Measurements from ENCODE around the gene MICAL3.

The MICAL3 gene

DNA sequence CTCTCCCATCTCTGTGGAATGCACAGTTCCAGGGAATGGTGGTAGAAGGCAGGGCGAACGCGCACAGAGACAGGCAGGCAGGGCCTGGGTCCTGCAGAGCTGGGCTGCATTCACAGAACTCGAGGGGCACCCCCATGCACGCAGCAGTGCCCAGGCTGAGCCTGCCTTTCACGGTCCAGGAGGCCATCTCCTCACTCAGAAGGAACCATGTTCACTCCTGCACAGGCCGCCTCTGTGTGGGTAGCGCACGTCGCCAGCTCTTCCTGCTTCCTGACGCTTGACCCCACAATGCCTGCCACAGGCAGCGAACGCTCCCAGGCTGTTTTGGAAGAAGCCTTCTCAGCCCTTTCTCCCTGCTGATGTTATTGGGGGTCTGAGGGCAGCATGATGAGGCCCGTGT is 151.2 kb downstream of the MICAL3 start:
- H3K23ac ChIP-seq (ENCODE audit: low read length): no peak overlapping the region
- no peak overlapping the region for H3K4ac ChIP-seq (ENCODE audit: low read depth, low read length)
- peaks cover 7% of the 10 kb centered on the region for H3K9me3 ChIP-seq (ENCODE audit: insufficient read depth, low read depth, low read length)
- no peak for DNase-seq
- H3K4me3 ChIP-seq (ENCODE audit: low read depth, low read length): no peak overlapping the region
- no peak overlapping the region for H2AK5ac ChIP-seq (ENCODE audit: low read length)
- no peak overlapping the region for H2BK5ac ChIP-seq (ENCODE audit: low read depth, low read length, poor library complexity)
- H4K8ac ChIP-seq (ENCODE audit: low read depth, low read length): no peak overlapping the region
- no peak overlapping the region for H3K27ac ChIP-seq (ENCODE audit: low read depth, low read length)
- H3K4me2 ChIP-seq (ENCODE audit: low read length): no peak overlapping the region
- H3K4me1 ChIP-seq (ENCODE audit: control insufficient read depth in 1 of 2, insufficient read depth in 2 of 2, low read length in 2 of 2): peaks cover 8 to 20% of the 10 kb centered on the region in 2 experiments
- no peak overlapping the region for H3K14ac ChIP-seq (ENCODE audit: low read length)
- peaks cover 27 to 42% of the 10 kb centered on the region in 2 experiments for H3K36me3 ChIP-seq (ENCODE audit: control insufficient read depth in 1 of 2, insufficient read depth in 2 of 2, low read length in 2 of 2)
- no peak overlapping the region for H4K91ac ChIP-seq (ENCODE audit: low read depth, low read length)
- H4K12ac ChIP-seq (ENCODE audit: low read depth, low read length): no peak overlapping the region
- no peak overlapping the region for H2AFZ ChIP-seq (ENCODE audit: insufficient read depth, low read length, poor library complexity)
- no peak overlapping the region for H2BK120ac ChIP-seq (ENCODE audit: insufficient read depth, low read length, poor library complexity)
- no peak overlapping the region for H3K9ac ChIP-seq (ENCODE audit: low read length)
- peaks cover 11% of the 10 kb centered on the region for H3K79me1 ChIP-seq (ENCODE audit: low read length)
- H2BK12ac ChIP-seq (ENCODE audit: low read length): peak overlapping the region; percentile 11
- no CpG with 5 or more reads among the region's 14 CpGs for WGBS (ENCODE audit: extremely low coverage, insufficient coverage, insufficient read length)
- no peaks in the 10 kb centered on the region for H3K27me3 ChIP-seq (ENCODE audit: insufficient read depth, low read length)
- H3K79me2 ChIP-seq (ENCODE audit: control insufficient read depth, insufficient read depth, low read length, poor library complexity): no peaks in the 10 kb centered on the region
- no peak overlapping the region for H3K18ac ChIP-seq (ENCODE audit: low read length)

DNA sequence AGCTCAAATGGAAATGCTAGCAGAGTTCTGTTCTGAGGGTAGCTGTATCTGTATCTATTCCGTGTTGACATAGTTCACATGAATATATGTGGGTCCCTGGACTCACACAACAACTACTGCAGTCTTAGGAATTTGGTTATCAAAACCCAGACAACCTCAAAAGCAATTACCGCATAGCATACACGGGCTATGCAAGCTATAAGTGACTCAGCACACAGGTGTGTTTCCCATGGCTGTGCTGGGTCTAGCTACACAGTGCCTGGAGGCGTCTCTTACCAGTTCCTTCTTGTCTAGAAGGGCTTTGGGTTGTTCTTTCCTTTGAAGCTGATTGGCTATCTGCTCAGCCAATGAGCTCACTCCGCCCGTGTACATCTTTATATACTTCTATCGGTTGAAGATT is 151.9 kb downstream of the MICAL3 start:
- H3K27me3 ChIP-seq (ENCODE audit: insufficient read depth, low read length): no peaks in the 10 kb centered on the region
- WGBS (ENCODE audit: extremely low coverage, insufficient coverage, insufficient read length): no CpG with 5 or more reads among the region's 7 CpGs
- no peak overlapping the region for H2BK12ac ChIP-seq (ENCODE audit: low read length)
- H4K91ac ChIP-seq (ENCODE audit: low read depth, low read length): no peak overlapping the region
- H4K12ac ChIP-seq (ENCODE audit: low read depth, low read length): no peak overlapping the region
- no peak overlapping the region for H3K18ac ChIP-seq (ENCODE audit: low read length)
- H3K4ac ChIP-seq (ENCODE audit: low read depth, low read length): no peak overlapping the region
- peaks cover 28 to 44% of the 10 kb centered on the region in 2 experiments for H3K36me3 ChIP-seq (ENCODE audit: control insufficient read depth in 1 of 2, insufficient read depth in 2 of 2, low read length in 2 of 2)
- H3K79me1 ChIP-seq (ENCODE audit: low read length): peaks cover 11% of the 10 kb centered on the region
- no peak overlapping the region for H2BK120ac ChIP-seq (ENCODE audit: insufficient read depth, low read length, poor library complexity)
- H3K9me3 ChIP-seq (ENCODE audit: insufficient read depth, low read depth, low read length): peaks cover 7% of the 10 kb centered on the region
- no peak overlapping the region for H3K4me2 ChIP-seq (ENCODE audit: low read length)
- H3K14ac ChIP-seq (ENCODE audit: low read length): no peak overlapping the region
- H3K9ac ChIP-seq (ENCODE audit: low read length): no peak overlapping the region
- H4K8ac ChIP-seq (ENCODE audit: low read depth, low read length): no peak overlapping the region
- H2BK5ac ChIP-seq (ENCODE audit: low read depth, low read length, poor library complexity): no peak overlapping the region
- no peaks in the 10 kb centered on the region for H3K79me2 ChIP-seq (ENCODE audit: control insufficient read depth, insufficient read depth, low read length, poor library complexity)
- no peak overlapping the region for H3K23ac ChIP-seq (ENCODE audit: low read length)
- no peak overlapping the region for H2AK5ac ChIP-seq (ENCODE audit: low read length)
- DNase-seq: peak; percentile 96 to 97
- H3K4me3 ChIP-seq (ENCODE audit: low read depth, low read length): no peak overlapping the region
- no peak overlapping the region for H3K27ac ChIP-seq (ENCODE audit: low read depth, low read length)
- H2AFZ ChIP-seq (ENCODE audit: insufficient read depth, low read length, poor library complexity): no peak overlapping the region
- H3K4me1 ChIP-seq (ENCODE audit: control insufficient read depth in 1 of 2, insufficient read depth in 2 of 2, low read length in 2 of 2): peaks cover 8 to 20% of the 10 kb centered on the region in 2 experiments

DNA sequence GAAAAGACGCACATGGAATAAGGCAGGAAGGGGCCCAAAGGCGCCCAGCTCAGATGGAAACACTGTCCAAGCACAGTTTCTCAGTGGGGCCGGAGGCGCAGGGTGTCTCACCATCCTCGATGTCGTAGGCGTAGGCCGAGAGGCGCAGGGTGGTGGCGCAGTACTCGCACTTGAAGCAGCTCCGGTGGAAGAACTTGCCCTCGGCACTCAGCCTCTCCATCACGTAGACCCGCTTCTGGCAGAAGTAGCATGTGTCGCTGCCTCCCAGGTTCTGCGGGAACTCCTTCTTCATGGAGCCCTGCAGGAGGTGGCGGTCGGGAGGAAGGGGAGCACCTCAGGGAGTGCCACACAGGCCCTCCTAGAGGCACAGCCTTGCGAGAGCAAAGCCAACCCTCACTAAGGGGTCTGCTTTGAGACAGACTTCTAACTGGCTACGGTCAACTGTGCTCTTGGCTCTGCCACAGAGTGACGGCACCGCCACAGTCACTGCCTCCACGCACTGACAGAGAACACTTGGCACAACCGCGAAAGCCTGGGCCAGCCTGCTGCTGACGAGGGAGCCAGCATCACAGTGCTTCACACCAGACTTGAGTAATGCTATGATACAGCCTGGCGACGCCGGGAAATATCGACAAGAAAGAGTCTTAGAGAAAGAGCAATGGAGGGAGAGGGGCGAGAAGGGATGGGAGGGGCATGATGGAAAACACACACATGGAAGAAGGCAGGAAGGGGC is 152.5 kb downstream of the MICAL3 start:
- H3K18ac ChIP-seq (ENCODE audit: low read length): peak overlapping the region; percentile 2
- H4K8ac ChIP-seq (ENCODE audit: low read depth, low read length): peak overlapping the region; percentile 1
- peak overlapping the region; percentile 61 for H2BK120ac ChIP-seq (ENCODE audit: insufficient read depth, low read length, poor library complexity)
- WGBS (ENCODE audit: extremely low coverage, insufficient coverage, insufficient read length): no CpG with 5 or more reads among the region's 32 CpGs
- no peak overlapping the region for H3K27ac ChIP-seq (ENCODE audit: low read depth, low read length)
- peak overlapping the region; percentile 2 for H2AK5ac ChIP-seq (ENCODE audit: low read length)
- H3K4me1 ChIP-seq (ENCODE audit: control insufficient read depth in 1 of 2, insufficient read depth in 2 of 2, low read length in 2 of 2): peaks cover 8 to 20% of the 10 kb centered on the region in 2 experiments
- peaks cover 11% of the 10 kb centered on the region for H3K79me1 ChIP-seq (ENCODE audit: low read length)
- H3K14ac ChIP-seq (ENCODE audit: low read length): peak overlapping the region; percentile 2
- H2BK5ac ChIP-seq (ENCODE audit: low read depth, low read length, poor library complexity): no peak overlapping the region
- H2AFZ ChIP-seq (ENCODE audit: insufficient read depth, low read length, poor library complexity): no peak overlapping the region
- peak overlapping the region; percentile 63 for H2BK12ac ChIP-seq (ENCODE audit: low read length)
- peak overlapping the region; percentile 0 for H4K12ac ChIP-seq (ENCODE audit: low read depth, low read length)
- no peak overlapping the region for H3K4ac ChIP-seq (ENCODE audit: low read depth, low read length)
- peak overlapping the region; percentile 4 for H4K91ac ChIP-seq (ENCODE audit: low read depth, low read length)
- peak; percentile 25 to 44 for DNase-seq
- H3K9me3 ChIP-seq (ENCODE audit: insufficient read depth, low read depth, low read length): peaks cover 7% of the 10 kb centered on the region
- H3K79me2 ChIP-seq (ENCODE audit: control insufficient read depth, insufficient read depth, low read length, poor library complexity): no peaks in the 10 kb centered on the region
- H3K9ac ChIP-seq (ENCODE audit: low read length): no peak overlapping the region
- H3K23ac ChIP-seq (ENCODE audit: low read length): no peak overlapping the region
- no peak overlapping the region for H3K4me2 ChIP-seq (ENCODE audit: low read length)
- H3K36me3 ChIP-seq (ENCODE audit: control insufficient read depth in 1 of 2, insufficient read depth in 2 of 2, low read length in 2 of 2): peaks cover 30 to 46% of the 10 kb centered on the region in 2 experiments
- H3K4me3 ChIP-seq (ENCODE audit: low read depth, low read length): no peak overlapping the region
- no peaks in the 10 kb centered on the region for H3K27me3 ChIP-seq (ENCODE audit: insufficient read depth, low read length)

DNA sequence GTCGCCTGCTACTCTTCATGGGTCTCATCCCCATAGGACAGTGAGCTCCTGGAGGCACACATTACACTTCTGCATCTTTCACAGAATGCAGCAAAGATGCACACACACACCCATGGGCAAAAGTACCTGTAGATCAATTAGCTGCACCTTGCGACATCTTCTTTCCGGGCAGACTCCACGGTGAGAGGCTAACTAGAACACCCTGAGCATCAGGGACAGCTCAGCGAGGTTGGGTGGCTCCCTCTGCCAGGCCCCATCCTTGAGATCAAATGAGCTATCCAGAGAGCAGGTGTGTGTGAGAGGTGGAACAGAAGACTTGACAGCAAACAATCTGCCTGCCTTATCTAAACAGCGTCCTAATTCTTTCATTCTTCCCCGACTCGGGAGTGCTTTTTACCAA is 154.0 kb downstream of the MICAL3 start:
- no peak overlapping the region for H3K18ac ChIP-seq (ENCODE audit: low read length)
- H2BK5ac ChIP-seq (ENCODE audit: low read depth, low read length, poor library complexity): no peak overlapping the region
- H2BK120ac ChIP-seq (ENCODE audit: insufficient read depth, low read length, poor library complexity): no peak overlapping the region
- H2AFZ ChIP-seq (ENCODE audit: insufficient read depth, low read length, poor library complexity): no peak overlapping the region
- peaks cover 11% of the 10 kb centered on the region for H3K79me1 ChIP-seq (ENCODE audit: low read length)
- H4K91ac ChIP-seq (ENCODE audit: low read depth, low read length): no peak overlapping the region
- H3K36me3 ChIP-seq (ENCODE audit: control insufficient read depth in 1 of 2, insufficient read depth in 2 of 2, low read length in 2 of 2): peaks cover 38 to 53% of the 10 kb centered on the region in 2 experiments
- H3K4me3 ChIP-seq (ENCODE audit: low read depth, low read length): peak overlapping the region; percentile 45
- no peak overlapping the region for H2AK5ac ChIP-seq (ENCODE audit: low read length)
- H3K4me1 ChIP-seq (ENCODE audit: control insufficient read depth in 1 of 2, insufficient read depth in 2 of 2, low read length in 2 of 2): peaks cover 8 to 20% of the 10 kb centered on the region in 2 experiments
- no peak overlapping the region for H4K12ac ChIP-seq (ENCODE audit: low read depth, low read length)
- no peak overlapping the region for H3K23ac ChIP-seq (ENCODE audit: low read length)
- H3K27ac ChIP-seq (ENCODE audit: low read depth, low read length): no peak overlapping the region
- H3K4ac ChIP-seq (ENCODE audit: low read depth, low read length): no peak overlapping the region
- H3K27me3 ChIP-seq (ENCODE audit: insufficient read depth, low read length): no peaks in the 10 kb centered on the region
- WGBS (ENCODE audit: extremely low coverage, insufficient coverage, insufficient read length): no CpG with 5 or more reads among the region's 8 CpGs
- peak overlapping the region; percentile 4 for H3K9ac ChIP-seq (ENCODE audit: low read length)
- H4K8ac ChIP-seq (ENCODE audit: low read depth, low read length): no peak overlapping the region
- H3K14ac ChIP-seq (ENCODE audit: low read length): no peak overlapping the region
- no peak overlapping the region for H3K4me2 ChIP-seq (ENCODE audit: low read length)
- H3K9me3 ChIP-seq (ENCODE audit: insufficient read depth, low read depth, low read length): peaks cover 7% of the 10 kb centered on the region
- no peak overlapping the region for H2BK12ac ChIP-seq (ENCODE audit: low read length)
- no peak for DNase-seq
- no peaks in the 10 kb centered on the region for H3K79me2 ChIP-seq (ENCODE audit: control insufficient read depth, insufficient read depth, low read length, poor library complexity)
